ENCODE data around the gene ANKRD18A.

DNA sequence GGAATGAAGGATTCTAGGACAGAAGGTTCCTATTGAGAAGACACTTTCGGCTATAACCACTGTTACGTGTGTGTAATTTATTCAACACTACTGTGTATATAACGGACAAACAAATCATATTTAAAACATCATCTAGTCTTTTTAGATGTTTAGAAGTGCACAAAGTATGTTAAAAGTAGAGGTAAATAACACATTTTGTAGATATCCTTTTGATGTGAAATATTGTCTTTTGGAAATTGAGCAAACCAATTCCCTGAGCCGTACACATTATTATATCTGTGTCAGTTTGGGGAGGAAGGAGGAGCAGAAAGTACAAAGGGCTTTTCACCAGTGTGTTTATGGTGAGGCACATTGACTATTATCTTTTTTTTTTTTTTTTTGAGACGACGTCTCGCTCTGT is 39.1 kb upstream of the ANKRD18A start:
- TF ChIP-seq, protein P1, sequence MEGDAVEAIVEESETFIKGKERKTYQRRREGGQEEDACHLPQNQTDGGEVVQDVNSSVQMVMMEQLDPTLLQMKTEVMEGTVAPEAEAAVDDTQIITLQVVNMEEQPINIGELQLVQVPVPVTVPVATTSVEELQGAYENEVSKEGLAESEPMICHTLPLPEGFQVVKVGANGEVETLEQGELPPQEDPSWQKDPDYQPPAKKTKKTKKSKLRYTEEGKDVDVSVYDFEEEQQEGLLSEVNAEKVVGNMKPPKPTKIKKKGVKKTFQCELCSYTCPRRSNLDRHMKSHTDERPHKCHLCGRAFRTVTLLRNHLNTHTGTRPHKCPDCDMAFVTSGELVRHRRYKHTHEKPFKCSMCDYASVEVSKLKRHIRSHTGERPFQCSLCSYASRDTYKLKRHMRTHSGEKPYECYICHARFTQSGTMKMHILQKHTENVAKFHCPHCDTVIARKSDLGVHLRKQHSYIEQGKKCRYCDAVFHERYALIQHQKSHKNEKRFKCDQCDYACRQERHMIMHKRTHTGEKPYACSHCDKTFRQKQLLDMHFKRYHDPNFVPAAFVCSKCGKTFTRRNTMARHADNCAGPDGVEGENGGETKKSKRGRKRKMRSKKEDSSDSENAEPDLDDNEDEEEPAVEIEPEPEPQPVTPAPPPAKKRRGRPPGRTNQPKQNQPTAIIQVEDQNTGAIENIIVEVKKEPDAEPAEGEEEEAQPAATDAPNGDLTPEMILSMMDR (IDR thresholded peaks at IDR 0.05), result no peak
- TF ChIP-seq POLR2A (IDR thresholded peaks at IDR 0.05), result no peak

All from esophagus squamous epithelium (tissue), 4 donors.